ENCODE results near the gene KCNS3. TPM values are rescaled to one million over a fixed set of nuclear protein-coding genes. Genes with fewer than 3 reads are reported as not detected.

KCNS3 gene
- total and polyA plus RNA-seq, 4 donors: 5.4 to 15.0 (median 11.2) TPM

DNA sequence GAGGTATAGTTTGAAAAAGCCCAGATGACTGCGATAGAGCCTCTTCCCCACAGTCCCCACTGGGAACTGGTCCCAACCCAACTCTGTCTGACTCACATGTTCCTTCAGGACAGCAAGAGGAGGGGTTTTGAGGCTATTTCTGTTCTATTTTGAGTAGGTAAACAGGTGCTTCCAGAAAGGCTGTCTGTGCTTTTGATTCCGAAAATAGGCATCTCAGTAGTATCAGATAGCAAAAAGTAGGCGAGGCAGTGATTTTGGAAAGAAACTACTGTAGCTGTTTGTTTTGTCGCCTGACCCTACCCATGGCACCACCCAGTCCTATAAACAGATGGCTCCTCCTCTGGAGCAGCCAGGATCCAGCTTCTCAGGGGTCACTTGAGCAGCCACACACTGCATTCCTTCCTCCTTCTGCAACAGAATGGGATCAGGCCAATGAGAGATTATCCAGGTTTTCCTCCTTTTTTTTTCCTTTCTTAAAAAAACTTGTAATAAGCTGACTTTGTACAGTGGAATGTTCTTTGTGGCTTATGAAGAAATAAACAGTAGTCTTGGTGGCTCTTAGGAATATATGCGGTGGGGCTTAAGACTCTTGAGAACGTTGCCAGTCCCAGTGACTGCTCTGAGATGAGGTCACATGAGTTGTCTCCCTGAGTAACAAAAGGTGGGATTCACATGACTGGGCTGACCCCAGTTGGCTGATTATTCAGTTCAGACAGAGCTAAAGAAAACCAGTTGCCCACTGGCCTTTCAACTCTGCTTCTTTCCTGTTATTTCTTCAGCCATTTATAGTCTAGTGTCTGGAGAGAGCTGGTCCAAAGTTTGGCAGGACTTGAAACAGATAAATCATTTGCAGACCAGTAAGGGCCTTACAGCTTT, 98.6 kb downstream of the KCNS3 start:
- Histone ChIP-seq H3K4me1 (ENCODE audit: control insufficient read depth in 1 of 2, insufficient read depth in 2 of 2, low read length in 2 of 2) (peaks cover 0 to 6% of the 10 kb centered on the region in 2 donors), H3K27ac (ENCODE audit: low read depth in 1 of 2, low read length in 2 of 2) (peak overlapping the region; percentile 89 to 97), H3K4me3 (ENCODE audit: low read length in 2 of 2) (no peak overlapping the region), H3K9me3 (ENCODE audit: control insufficient read depth, low read length) (no peaks in the 10 kb centered on the region), H3K27me3 (ENCODE audit: control insufficient read depth in 1 of 2, insufficient read depth in 2 of 2, low read length in 1 of 2) (no peaks in the 10 kb centered on the region), H3K36me3 (ENCODE audit: control insufficient read depth in 1 of 2, insufficient read depth in 2 of 2, low read length in 1 of 2) (no peaks in the 10 kb centered on the region)
- DNase-seq (peak in 1 of 2 donors; percentile 69), ATAC-seq (ENCODE audit: low FRiP score) (peak; percentile 91)
- intact Hi-C loops (cut with DNase I): loop anchor here in 1 of 2 donors (2.0 to 5.0 kb wide), 2 partner anchors 40 to 98 kb away; partner anchors contain the start of gene KCNS3
- 7 to 8% methylated on average over 6 of the region's 6 CpGs for WGBS, 2 donors

DNA sequence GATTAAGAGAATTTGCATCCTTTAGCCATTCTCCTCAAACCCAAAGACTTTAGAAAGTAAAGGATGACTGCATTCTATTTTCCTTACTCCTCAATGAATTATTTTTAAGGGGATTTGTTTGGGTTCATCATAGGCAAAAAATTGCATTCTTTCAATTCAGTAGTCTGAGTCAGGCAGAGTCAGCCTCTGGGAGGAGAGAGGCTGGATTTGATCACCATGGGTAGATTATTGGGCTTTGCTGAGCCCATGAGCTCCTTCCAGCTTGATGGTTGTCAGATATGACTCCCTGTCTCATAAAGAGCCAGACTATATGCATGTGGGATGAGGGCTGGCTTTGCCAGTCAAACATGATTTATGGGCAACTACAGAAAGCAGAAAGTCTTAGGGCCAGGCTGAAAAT, 101.2 kb downstream of the KCNS3 start:
- Histone ChIP-seq H3K4me3 (ENCODE audit: low read length in 2 of 2) (no peak overlapping the region), H3K36me3 (ENCODE audit: control insufficient read depth in 1 of 2, insufficient read depth in 2 of 2, low read length in 1 of 2) (no peaks in the 10 kb centered on the region), H3K27me3 (ENCODE audit: control insufficient read depth in 1 of 2, insufficient read depth in 2 of 2, low read length in 1 of 2) (no peaks in the 10 kb centered on the region), H3K27ac (ENCODE audit: low read depth in 1 of 2, low read length in 2 of 2) (no peak overlapping the region), H3K9me3 (ENCODE audit: control insufficient read depth, low read length) (no peaks in the 10 kb centered on the region), H3K4me1 (ENCODE audit: control insufficient read depth in 1 of 2, insufficient read depth in 2 of 2, low read length in 2 of 2) (peaks cover 0 to 6% of the 10 kb centered on the region in 2 donors)
- intact Hi-C loops (cut with DNase I): loop anchor here in 1 of 2 donors (5.0 kb wide), 1 partner anchor 42 kb away; no protein-coding TSS in a partner anchor
- DNase-seq: no peak
- no peak for ATAC-seq (ENCODE audit: low FRiP score)

DNA sequence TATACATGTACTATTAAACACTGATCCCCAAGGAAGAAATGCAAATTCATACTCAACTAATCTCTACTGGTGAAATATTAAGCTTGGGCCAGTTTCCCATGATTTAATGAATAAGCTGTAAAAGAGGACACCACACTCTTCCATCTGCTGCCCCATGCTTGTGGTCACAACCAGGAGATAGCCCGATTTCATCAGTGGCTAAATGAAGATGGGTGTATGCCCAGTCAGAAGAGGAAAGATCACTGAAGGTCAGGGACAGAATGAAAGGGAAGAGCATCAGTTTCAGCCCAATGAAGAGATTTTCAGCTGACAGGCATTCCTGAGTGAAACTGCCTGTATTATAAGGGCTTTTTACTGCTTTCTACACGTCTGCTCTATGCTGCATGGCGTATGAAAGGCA, 103.5 kb downstream of the KCNS3 start:
- no peak for DNase-seq
- no peaks in the 10 kb centered on the region for H3K27me3 ChIP-seq (ENCODE audit: control insufficient read depth in 1 of 2, insufficient read depth in 2 of 2, low read length in 1 of 2)
- H3K9me3 ChIP-seq (ENCODE audit: control insufficient read depth, low read length): no peaks in the 10 kb centered on the region
- H3K4me3 ChIP-seq (ENCODE audit: low read length in 2 of 2): no peak overlapping the region
- intact Hi-C loops (cut with DNase I): no loop called here
- no peak for ATAC-seq (ENCODE audit: low FRiP score)
- no peaks in the 10 kb centered on the region for H3K36me3 ChIP-seq (ENCODE audit: control insufficient read depth in 1 of 2, insufficient read depth in 2 of 2, low read length in 1 of 2)
- WGBS, 2 donors: 91 to 93% methylated on average over 3 of the region's 3 CpGs
- peaks cover 0 to 5% of the 10 kb centered on the region in 2 donors for H3K4me1 ChIP-seq (ENCODE audit: control insufficient read depth in 1 of 2, insufficient read depth in 2 of 2, low read length in 2 of 2)
- H3K27ac ChIP-seq (ENCODE audit: low read depth in 1 of 2, low read length in 2 of 2): no peak overlapping the region

Other genes starting within 250 kb of the KCNS3 start
- 10 to 100 TPM; 11.6 to 17.2 TPM for gene SMC6, start 124.9 kb upstream of the KCNS3 start, total RNA-seq
- 1 to 10 TPM; 5.5 to 5.7 TPM for gene SMC6, start 124.9 kb upstream of the KCNS3 start, polyA plus RNA-seq
- 1 to 10 TPM; 3.5 to 5.5 TPM for gene GEN1, start 124.5 kb upstream of the KCNS3 start, total RNA-seq
- gene GEN1, start 124.5 kb upstream of the KCNS3 start, polyA plus RNA-seq: 1 to 10 TPM; 1.2 to 1.5 TPM
- gene MSGN1, start 62.2 kb upstream of the KCNS3 start, total RNA-seq: not detected
- not detected for gene MSGN1, start 62.2 kb upstream of the KCNS3 start, polyA plus RNA-seq